ENCODE measurements around the gene MSH3. TPM values are rescaled to one million over a fixed set of nuclear protein-coding genes. Genes with fewer than 3 reads are reported as not detected.

MSH3 gene
- total RNA-seq, 1 donor from 2014 or later = 17.0 TPM

DNA sequence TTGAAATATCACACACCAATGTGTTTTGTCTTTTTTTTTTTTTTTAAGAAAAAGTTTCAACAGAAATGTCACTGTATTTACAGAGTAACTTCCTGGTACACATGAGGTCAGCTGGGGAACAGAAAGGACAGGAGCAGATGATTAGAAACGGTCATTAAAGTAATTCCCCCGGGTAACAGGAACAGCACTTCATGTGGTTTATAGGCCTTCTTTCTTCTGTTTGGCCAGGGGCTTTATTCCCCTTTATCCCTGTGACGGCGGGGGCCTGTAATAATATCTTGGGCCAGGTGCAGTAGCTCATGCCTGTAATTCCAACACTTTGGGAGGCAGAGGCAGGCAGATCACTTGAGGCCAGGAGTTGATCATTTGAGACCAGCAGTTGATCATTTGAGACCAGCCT lies 30.5 kb upstream of the MSH3 start:
- TF ChIP-seq, protein P1, sequence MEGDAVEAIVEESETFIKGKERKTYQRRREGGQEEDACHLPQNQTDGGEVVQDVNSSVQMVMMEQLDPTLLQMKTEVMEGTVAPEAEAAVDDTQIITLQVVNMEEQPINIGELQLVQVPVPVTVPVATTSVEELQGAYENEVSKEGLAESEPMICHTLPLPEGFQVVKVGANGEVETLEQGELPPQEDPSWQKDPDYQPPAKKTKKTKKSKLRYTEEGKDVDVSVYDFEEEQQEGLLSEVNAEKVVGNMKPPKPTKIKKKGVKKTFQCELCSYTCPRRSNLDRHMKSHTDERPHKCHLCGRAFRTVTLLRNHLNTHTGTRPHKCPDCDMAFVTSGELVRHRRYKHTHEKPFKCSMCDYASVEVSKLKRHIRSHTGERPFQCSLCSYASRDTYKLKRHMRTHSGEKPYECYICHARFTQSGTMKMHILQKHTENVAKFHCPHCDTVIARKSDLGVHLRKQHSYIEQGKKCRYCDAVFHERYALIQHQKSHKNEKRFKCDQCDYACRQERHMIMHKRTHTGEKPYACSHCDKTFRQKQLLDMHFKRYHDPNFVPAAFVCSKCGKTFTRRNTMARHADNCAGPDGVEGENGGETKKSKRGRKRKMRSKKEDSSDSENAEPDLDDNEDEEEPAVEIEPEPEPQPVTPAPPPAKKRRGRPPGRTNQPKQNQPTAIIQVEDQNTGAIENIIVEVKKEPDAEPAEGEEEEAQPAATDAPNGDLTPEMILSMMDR (IDR thresholded peaks at IDR 0.05) = no peak
- Histone ChIP-seq H3K27me3 (ENCODE audit: low read depth) (no peaks in the 10 kb centered on the region), H3K27ac (no peak overlapping the region), H3K36me3 (no peaks in the 10 kb centered on the region), H3K9me3 (no peaks in the 10 kb centered on the region), H3K4me3 (no peak overlapping the region), H3K4me1 (no peaks in the 10 kb centered on the region)
- ATAC-seq (peak in 1 of 2 donors; percentile 51), DNase-seq (no peak)
- intact Hi-C loops (cut with DNase I) = no loop called here

DNA sequence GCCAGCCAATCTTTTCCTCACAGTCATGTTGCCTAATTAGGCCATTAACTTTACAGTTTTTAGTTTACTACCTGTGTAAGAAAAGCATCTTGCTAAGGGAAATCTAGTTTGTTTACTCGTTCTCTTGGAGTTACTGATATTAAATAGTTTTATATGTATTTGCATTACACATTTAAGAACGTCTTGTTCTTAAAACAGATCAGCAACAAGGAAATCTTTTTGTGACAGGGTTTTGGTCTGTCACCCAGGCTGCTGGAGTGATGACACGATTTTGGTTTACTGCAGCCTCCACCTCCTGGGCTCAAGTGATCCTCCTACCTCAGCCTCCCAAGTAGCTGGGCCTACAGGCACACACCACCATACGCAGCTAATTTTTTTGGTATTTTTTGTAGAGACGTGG lies 29.2 kb upstream of the MSH3 start:
- ATAC-seq (no peak), DNase-seq (no peak)
- Histone ChIP-seq H3K9me3 (no peaks in the 10 kb centered on the region), H3K27ac (no peak overlapping the region), H3K36me3 (no peaks in the 10 kb centered on the region), H3K27me3 (ENCODE audit: low read depth) (no peaks in the 10 kb centered on the region), H3K4me1 (no peaks in the 10 kb centered on the region), H3K4me3 (no peak overlapping the region)
- intact Hi-C loops (cut with DNase I) = no loop called here
- TF ChIP-seq, protein P1 (IDR thresholded peaks at IDR 0.05) = no peak

DNA sequence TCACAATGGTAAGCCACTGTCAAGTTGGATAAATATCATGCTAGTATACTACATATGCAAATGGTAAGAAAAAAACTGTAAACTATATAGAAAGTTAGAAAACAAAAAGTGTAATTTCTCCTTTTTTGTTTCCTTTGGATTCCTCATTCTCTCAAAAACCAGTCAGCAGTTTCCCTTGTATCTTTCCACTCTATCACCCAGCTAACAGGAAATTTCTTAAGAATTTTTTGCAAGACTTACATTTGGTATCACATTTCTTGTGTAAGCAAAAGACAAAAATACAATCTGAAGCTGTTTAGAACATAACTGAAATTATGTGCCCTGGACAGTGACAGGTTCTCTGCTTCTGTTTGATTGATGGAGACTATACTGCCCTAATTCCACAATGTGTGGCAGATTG lies 25.2 kb upstream of the MSH3 start:
- no peak overlapping the region for H3K4me3 ChIP-seq
- H3K4me1 ChIP-seq = no peaks in the 10 kb centered on the region
- DNase-seq (no peak), ATAC-seq (no peak)
- TF ChIP-seq, protein P1 (IDR thresholded peaks at IDR 0.05) = no peak
- intact Hi-C loops (cut with DNase I) = no loop called here
- H3K9me3 ChIP-seq = no peaks in the 10 kb centered on the region
- H3K27ac ChIP-seq = no peak overlapping the region
- no peaks in the 10 kb centered on the region for H3K36me3 ChIP-seq
- no peaks in the 10 kb centered on the region for H3K27me3 ChIP-seq (ENCODE audit: low read depth)

DNA sequence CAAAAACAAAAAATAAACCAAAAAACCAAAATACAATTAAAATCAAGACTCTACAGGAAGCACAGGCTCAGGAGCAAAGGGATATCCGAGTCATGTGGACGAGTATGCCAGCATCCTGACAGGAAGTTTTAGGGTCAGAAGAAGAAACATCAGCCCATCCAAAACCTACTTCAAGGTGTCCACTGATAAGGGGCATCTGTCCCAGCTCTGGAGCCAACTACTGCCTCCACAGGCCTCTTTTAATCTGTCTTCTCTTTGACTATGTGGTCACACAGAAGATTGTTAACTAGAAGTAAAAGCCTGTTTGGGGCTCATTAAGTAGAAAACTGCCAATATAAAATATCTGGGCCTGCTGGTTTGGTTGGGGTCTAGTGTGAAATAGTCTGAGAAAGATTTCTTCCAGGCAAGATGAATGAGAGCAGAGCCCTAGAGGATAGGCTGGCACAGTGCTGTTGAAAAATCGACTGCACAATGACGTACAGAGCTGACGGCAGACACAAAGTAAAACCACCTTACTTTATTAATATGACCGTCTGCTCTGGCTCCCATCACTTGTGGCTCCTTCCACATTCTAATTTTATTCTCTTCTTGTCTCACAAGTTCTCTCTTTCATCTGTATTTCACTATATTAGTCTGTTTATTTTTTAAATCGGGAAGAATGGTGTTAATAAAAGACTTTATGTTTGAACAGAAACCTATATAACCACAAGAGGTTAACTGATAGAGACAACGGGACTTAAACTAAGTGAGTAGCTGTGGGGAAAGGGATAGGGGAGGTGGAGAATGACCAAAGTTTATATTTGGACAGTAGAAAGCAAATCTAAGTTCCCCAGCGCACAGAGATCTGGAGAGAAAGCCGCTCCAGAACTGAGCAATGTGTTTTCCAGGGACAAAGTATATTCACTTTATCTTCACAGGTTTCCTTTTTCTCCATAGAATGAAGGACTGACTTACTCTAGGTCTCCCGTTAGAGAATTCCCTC lies 22.9 kb upstream of the MSH3 start:
- no peak overlapping the region for H3K4me3 ChIP-seq
- H3K4me1 ChIP-seq = no peaks in the 10 kb centered on the region
- no peaks in the 10 kb centered on the region for H3K9me3 ChIP-seq
- no peaks in the 10 kb centered on the region for H3K27me3 ChIP-seq (ENCODE audit: low read depth)
- ATAC-seq (no peak), DNase-seq (no peak)
- TF ChIP-seq, protein P1 (IDR thresholded peaks at IDR 0.05) = no peak
- H3K36me3 ChIP-seq = no peaks in the 10 kb centered on the region
- H3K27ac ChIP-seq = no peak overlapping the region
- intact Hi-C loops (cut with DNase I) = no loop called here

DNA sequence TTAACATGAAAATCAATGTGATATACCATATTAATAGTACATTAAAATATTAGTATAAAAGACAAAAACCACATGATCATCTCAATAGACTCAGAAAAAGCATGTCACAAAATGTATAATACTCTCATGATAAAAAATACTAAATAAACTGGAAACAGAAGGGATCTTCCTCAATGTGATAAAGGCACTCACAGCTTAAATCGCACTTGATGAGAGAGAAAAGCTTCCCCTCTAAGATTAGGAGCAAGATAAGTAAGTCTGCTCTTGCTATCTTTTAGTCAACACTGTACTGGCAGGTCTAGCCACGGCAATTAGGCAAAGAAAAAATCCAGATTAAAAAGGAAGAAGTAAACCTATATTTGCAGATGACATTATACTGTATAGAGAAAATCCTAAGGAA lies 21.8 kb upstream of the MSH3 start:
- Histone ChIP-seq H3K4me1 (no peaks in the 10 kb centered on the region), H3K9me3 (no peaks in the 10 kb centered on the region), H3K4me3 (no peak overlapping the region), H3K27ac (no peak overlapping the region), H3K36me3 (peaks cover 5% of the 10 kb centered on the region), H3K27me3 (ENCODE audit: low read depth) (no peaks in the 10 kb centered on the region)
- no peak for DNase-seq
- TF ChIP-seq, protein P1 (IDR thresholded peaks at IDR 0.05) = no peak
- ATAC-seq = no peak
- intact Hi-C loops (cut with DNase I) = no loop called here

Measured in lower lobe of right lung (tissue), 2 donors.